NCI-H460 (cell line): ENCODE measurements around the gene AGMAT. TPM values are rescaled to one million over a fixed set of nuclear protein-coding genes. Genes with fewer than 3 reads are reported as not detected.

Source experiments
- DNase-seq: peaks from one replicate; pipeline ENCODE4 v3.0.0-alpha.2; 2016; ENCODE audit warnings: low read depth; ENCODE audit errors: extremely low read depth
- small RNA-seq, 2 experiments: library from RNA; depleted of rRNA; stranded (forward); fragments of <200 nt; gene quantifications; one replicate each; pipeline ENCODE3, GENCODE V24; 2014
- total RNA-seq: library from RNA; depleted of rRNA; stranded (reverse); fragments of >200 nt; shearing (Covaris generic); gene quantifications from 2 replicates; pipeline ENCODE4 v1.2.3, GENCODE V29; 2014; rRNA removed

Gene AGMAT
- total RNA-seq, 1 experiment from 2014 or later: 4.2 TPM

DNA sequence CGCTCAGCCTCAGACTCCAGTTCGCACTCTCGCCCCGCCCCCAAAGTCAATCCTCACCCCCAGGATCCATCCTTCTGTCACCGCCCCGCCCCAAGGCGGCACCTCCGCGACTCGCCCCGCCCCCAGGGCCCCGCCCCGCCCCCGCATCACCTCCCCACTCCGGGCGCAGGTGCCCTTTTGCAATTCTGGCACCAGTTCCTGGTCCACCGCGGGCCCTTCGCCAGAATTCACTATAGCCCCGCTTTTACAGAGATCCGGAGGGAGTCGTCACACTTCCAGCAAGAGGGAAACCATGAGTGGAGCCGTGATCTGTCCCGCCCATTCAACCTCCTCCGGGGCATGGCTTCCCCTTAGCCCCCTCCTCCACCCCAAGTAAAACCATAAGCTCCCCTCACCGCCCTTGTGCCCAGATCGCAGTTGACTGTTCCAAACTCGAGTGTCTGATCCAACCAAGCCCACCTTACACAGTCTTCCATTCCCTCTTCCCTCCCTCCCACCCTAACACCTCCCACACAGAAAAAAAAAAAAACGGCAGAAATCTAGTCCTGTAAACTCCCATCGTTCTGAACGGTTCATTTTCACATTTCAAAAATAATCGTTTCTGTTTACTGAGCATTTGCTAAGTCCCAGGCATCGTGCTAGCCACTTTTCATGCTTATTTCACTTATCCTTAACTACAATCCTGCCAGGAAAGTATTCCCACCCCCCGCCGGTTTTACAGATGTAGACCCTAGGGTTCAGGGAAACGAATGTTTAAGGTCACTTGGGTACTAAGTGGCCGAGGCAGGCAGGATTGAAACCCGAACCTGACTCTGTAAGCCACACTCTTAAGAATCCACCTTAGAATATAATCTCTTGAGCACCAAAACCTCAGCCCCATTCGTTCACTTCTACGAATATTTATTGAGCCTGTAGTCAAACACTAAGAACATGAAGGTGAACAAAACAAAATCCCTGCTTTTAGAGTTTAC, 59.5 kb downstream of the AGMAT start:
- DNase-seq: no peak

DNA sequence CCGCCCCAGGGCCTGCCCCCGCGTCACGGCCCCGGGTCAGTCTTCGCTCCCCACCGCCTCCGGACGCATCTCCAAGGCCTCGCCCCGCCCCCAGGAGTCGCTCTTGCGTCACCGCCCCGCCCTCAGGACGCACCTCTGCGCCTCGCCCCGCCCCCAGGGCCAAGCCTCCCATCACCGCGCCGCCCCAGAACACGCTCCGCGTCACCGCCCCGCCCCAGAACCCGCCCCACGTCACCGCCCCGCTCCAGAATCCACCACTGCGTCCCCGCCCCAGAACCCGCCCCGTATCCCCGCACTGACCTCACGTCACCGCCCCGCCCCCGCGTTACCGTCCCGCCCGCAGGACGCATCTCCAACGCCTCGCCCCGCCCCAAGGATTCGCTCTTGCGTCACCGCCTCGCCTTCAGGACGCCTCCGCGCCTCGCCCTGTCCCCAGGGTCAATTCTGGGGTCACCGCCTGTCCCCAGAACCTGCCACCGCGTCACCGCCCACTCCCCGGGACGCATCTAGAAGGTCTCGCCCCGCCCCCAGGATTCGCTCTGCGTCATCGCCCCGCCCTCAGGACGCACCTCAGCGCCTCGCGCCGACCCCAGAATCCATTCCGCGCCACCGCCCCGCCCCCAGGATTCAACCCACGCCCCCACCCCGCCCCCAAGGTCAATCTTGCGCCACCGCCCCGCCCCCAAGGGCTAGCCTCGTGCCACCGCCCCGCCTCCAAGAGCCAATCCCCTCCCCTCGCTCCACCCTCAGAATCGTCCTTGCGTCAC, 60.4 kb downstream of the AGMAT start:
- DNase-seq: peak; percentile 98

DNA sequence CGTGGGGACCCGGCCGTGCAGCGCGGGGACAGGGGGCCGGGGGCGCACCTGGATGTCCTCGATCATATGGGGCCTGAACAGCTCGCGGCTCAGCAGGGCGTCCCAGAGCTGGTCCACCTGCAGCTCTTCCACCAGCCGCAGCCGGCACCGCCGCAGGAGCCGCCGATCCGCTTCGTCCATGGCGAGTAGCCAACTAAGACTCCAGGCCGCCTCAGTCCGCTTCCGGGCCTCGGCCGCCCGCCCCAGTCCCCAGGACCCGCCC, 60.9 kb downstream of the AGMAT start, which contains the start of gene CASP9:
Gene CASP9, minus strand, starts transcription at position 195 of the 262 bp plus-strand sequence. Its CDS starts 15 bp downstream, at position 180.
- DNase-seq: no peak

DNA sequence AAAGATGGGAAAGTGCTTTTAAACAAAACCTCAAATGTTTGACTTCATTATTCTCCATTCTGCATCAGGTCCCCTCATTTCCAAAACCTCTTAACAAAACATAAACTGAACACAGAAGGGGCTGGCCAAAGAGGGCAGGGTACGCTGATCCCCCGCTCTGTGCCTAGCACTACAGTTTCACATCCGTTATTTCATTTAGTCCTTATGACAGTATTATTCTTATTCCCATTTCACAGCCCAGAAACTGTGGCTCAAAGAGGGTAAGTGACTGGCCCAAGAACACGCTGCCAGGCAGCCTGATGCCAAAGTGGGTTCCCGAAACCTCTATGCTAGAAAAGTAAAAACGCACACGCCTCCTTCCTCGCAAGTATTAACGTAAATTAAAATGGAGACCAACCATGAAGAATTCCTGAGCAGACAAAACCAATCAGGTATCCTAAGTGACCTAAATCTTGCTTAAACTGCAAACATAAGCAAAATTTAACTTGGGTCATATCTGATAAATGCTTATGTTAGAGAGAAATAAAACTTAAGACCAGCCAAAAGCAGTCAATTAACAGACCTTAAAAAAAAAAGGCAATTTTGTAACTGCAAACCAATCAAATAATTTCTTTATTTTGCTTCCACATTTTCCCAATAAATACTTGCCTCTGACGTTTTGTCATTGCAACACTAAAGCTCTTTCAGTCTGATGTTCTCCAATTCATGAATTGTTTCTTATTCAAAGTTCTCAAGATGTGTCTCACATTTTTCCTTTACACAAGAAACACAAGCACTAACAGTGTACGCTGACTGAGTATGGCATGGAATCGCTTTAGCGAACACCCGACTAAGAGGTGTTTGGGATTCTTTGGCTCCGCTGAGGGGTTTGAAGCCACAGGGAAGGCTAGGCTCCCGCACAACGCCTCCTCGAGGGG, 61.5 kb downstream of the AGMAT start:
- DNase-seq: no peak

DNA sequence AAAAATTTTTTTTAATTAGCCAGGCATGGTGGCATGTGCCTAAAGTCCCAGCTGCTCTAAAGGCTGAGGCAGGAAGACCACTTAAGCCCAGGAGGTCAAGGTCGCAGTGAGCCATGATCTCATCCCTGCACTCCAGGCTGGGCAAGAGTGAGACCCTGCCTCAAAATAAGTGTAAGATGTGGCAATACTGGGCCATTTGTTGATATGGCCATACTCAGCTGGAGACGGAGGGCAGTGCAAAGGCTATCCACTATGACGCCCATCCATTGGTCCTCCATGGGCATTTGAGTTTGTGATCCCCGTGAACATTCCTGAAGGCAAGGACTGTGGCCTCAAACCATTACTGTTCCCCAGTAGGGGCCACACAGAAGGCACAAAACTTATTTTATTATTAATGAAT, 62.3 kb downstream of the AGMAT start:
- no peak for DNase-seq

Small RNAs within 50 kb of the gene (small RNA-seq; reads per million reads assigned to genes)
- 0 reads per million in 2 experiments for gene CD24P1
- 0 reads per million in 2 experiments for gene RNU7-179P
- gene SCARNA21B: 0 to 0.12 reads per million in 2 experiments

Other genes starting within 250 kb of the AGMAT start
- gene EFHD2, start 175.2 kb downstream of the AGMAT start, total RNA-seq: 212 and 236 TPM in 2 replicates
- not detected in 2 replicates for gene CTRC, start 146.6 kb downstream of the AGMAT start, total RNA-seq
- not detected in 2 replicates for gene CELA2A, start 128.3 kb downstream of the AGMAT start, total RNA-seq
- gene CELA2B, start 108.9 kb downstream of the AGMAT start, total RNA-seq: not detected in 2 replicates
- 18.0 and 19.3 TPM in 2 replicates for gene CASP9, start 60.8 kb downstream of the AGMAT start, total RNA-seq
- 15.0 and 15.9 TPM in 2 replicates for gene DNAJC16, start 58.2 kb downstream of the AGMAT start, total RNA-seq
- 7.8 and 9.8 TPM in 2 replicates for gene DDI2, start 32.4 kb upstream of the AGMAT start, total RNA-seq
- gene PLEKHM2, start 99.3 kb upstream of the AGMAT start, total RNA-seq: 20.6 and 21.0 TPM in 2 replicates
- gene SLC25A34, start 151.2 kb upstream of the AGMAT start, total RNA-seq: 0.12 TPM in 1 of 2 replicates, not detected in the other
- not detected in 2 replicates for gene TMEM82, start 157.4 kb upstream of the AGMAT start, total RNA-seq
- 3.6 and 4.1 TPM in 2 replicates for gene FBLIM1, start 173.7 kb upstream of the AGMAT start, total RNA-seq
- 7.5 and 7.9 TPM in 2 replicates for gene UQCRHL, start 222.6 kb upstream of the AGMAT start, total RNA-seq